Epidermal melanocyte (primary cell): ENCODE measurements around the gene PSTPIP1.

Source experiments
- DNase-seq: peaks from one replicate; pipeline ENCODE4 v3.0.0; 2011; ENCODE audit warnings: low spot score; ENCODE audit not compliant: insufficient read length

The PSTPIP1 gene

DNA sequence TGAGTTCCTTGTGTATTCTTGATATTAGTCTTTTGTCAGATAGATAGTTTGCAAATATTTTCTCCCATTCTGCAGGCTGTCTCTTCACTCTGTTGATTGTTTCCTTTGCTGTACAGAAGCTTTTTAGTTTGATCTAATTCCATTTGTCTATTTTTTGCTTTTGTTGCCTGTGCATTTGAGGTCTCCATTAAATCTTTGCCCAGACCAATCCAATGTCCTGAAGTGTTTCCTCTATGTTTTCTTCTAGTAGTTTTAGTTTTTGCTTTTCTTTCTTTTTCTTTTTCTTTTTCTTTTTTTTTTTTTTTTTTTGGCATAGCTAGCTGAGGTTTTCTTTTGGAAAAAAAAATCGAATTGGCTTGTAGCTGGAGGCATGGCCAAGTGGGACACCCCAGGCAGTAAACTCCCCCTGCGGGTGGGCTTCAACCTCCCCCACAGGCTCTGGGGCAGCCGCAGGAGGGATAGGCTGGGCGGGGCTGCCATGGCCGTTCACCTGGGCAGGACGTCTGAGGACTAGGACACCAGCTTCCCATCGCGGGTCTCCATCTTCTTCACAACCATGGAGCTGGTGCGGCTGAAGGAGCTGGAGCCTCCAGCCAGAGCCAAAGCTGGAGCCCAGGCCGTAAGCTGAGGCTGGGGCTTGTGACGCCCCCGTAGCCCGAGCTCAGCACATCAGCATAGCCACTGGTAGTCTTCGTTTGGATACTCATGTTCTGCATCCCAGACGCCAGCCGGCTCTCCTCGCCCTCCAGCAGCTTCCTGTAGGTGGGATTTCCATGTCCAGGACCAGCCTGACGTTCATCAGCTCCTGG is 16.2 kb upstream of the PSTPIP1 start:
- DNase-seq, result no peak

GRCh38 chr15:76979331-76979925 is 15.5 kb upstream of the PSTPIP1 start:
- DNase-seq, result no peak

GRCh38 chr15:76979996-76980520 is 14.9 kb upstream of the PSTPIP1 start:
- no peak for DNase-seq

- DNase-seq, result no peak
Observed at GRCh38 chr15:76982356-76982755, 12.6 kb upstream of the PSTPIP1 start.

DNA sequence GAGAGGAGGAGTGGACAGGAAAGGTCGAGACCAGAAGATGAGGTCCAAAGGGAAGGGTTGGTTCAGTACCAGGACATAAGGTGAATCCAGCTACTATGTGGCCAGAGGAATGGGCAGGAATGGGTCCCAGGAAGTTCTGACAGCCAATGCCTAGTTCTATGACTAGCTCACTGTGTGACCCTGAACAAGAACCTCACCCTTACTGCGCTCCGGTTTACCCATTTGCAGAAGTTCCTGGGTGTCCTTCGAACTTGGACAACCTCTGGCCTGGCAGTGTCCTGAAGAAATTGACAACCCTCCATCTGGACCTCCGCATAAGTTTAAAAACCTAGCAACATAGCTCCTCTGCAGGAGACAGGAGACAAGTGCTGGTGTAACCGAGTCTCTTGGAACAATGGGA is 12.2 kb upstream of the PSTPIP1 start:
- DNase-seq, result no peak

DNA sequence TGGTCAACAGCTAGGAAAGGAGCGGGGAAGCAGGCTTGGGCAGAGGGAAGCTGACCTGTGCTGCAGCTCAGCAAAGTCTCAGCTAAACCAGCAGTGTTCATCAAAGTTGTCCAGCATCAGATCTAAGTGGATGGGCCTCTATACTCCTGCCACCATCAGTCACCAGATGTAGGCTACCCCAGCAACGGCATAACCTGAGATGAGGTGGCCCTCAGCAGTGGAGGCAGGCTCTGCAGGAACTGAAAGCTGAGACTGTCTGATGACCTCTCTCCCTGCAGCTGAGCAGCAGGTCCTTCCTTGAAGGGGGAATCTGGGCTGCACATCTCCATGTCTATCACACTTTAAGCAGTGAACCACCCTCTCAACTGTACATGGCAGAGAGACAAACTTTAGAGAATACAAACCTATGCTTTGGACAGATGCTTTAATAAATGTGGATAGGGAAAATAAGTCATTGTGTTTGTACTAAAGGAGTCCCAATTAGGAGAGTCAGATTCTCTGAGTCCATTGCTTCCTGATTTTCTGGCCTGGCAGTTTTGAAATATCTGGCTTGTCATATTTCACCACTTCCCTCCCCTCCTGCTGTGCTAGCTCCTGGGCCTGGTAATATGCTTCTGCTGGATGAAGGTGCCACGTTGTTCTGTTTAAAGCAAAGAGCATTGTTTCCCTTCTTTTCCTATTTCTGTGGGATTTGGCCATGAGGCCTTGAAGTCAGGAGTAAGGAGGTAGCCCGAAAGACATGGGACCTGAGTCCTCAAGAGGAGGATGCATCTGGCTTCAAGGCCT is 11.1 kb upstream of the PSTPIP1 start:
- DNase-seq, result no peak

DNA sequence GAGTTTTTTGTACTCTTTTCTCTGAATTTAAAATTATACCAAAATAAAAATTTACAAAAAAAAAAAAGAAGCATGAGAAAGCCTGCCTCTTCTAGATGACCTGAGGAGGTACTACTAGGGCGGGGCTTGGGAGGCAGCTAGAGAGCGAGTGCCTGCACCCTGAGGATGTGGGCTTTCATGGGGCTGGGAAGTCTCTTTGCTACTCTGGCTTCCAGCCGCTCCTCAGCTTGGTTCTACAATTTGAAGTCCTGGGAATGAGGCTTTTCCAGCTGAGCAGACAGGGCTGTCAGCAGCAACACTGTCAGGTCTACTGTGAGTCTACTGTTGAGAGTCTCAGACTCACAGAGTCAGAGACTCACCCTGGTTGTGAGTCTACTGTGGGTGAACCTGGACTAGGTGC is 8.2 kb upstream of the PSTPIP1 start:
- no peak for DNase-seq

DNA sequence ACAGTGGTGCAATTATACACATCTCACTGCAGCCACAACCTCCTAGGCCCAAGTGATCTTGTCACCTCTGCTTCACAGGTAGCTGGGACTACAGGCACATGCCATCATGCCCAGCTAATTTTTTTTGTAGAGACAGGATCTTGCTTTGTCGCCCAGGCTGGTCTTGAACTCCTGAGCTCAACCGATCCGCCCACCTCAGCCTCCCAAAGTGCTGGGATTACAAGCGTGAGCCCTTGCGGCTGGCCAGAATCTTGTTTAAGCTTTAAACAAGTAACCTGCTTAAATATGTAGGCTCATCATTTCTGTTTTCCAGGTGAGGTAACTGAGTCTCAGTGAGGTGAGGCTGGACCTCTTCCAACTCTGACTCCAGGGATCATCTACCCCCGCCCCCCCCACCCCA is 7.7 kb upstream of the PSTPIP1 start:
- DNase-seq, result no peak

- DNase-seq, result no peak
Observed at GRCh38 chr15:76987896-76988860, 6.7 kb upstream of the PSTPIP1 start.

GRCh38 chr15:76988867-76989780 is 5.8 kb upstream of the PSTPIP1 start:
- DNase-seq, result no peak

- no peak for DNase-seq
Observed at GRCh38 chr15:76991048-76991447, 3.9 kb upstream of the PSTPIP1 start.

DNA sequence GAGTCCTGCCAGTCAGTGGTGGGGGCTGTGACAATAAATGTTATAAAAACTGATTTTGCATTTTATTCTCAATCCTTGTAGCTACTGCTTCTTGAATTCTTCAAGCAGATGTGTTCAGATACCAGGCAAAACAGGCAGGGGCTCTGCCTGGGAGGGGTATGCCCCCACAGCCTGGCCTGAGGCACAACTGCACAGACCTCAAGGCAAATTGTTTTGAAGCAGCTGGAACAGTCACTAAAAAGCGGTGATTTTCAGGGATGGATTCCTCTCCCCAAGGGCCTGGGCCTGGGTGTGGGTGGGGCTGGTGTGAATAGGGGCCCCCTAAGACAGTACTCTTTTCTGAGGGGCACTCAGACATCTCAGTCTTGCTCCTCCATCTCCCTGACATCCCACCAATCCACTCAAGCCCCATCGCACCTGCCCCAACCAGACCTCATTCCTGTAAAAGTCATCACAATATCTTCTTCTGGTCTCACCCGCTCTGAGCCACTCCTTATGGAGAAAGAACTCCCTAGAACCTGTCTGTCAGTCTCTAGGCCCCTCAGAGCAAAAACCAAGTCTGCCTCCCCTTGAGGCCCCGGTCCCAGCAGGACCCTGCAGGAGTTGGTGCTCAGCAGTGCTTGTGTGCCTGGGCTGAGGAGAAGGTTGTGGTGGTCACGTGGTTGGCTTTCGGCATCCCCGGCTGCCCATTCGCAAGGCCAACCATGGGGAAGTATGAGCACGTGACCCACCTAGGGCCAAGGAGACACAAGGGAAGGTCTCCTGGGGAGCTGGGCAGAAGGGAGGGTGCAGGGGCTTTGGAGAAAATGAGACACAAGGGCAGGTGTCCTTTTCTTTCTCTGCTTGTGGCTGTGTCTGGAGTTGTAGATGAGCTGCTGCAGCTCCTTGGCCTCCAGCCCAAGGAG is 2.9 kb upstream of the PSTPIP1 start:
- DNase-seq, result no peak

GRCh38 chr15:76993114-76993725 is 1.7 kb upstream of the PSTPIP1 start:
- no peak for DNase-seq

DNA sequence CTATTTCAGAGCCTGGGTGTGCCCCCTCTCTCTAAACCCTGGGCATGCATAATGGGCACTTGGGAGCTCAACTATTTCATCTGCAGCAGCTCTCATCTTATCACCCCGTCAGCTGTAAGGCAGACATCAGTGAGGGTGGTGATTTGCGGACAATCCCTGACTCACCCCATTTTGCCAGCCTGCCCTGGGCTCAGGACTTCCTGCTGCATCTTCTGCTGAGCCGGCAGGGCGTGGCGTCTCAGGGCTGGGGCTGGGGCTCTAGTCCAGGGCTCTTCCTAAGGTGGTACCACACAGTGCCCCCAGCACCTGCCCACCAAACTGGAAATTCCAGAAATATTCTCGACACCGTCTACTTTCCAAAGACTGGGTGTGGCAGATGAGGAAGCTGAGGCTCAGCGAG is 925 bp upstream of the PSTPIP1 start:
- no peak for DNase-seq

- no peak for DNase-seq
Observed at GRCh38 chr15:76994496-76994895, 430 bp upstream of the PSTPIP1 start.

DNA sequence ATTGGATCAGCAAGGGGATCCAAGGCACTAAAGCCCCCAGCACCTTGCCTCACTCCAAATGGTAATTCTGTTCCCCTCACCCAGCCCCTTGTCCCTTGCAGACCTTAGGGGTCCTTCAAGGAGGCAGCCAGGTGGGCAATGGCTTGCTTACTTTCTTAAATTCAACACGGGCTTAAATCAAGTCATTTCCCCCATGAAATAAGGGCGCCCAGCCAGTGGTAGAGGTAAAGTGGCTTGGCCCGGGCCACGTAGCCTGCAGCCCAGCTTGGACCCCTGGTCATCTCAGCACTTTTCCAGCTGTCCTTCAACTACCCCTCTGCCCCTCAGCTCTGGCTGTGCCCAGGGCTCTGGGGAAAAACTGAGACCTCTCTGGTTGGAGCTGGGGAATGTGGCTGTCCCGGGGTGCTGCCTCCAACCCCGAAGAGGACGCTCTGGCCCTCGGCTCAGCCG is 1.2 kb downstream of the PSTPIP1 start:
- DNase-seq, result no peak

DNA sequence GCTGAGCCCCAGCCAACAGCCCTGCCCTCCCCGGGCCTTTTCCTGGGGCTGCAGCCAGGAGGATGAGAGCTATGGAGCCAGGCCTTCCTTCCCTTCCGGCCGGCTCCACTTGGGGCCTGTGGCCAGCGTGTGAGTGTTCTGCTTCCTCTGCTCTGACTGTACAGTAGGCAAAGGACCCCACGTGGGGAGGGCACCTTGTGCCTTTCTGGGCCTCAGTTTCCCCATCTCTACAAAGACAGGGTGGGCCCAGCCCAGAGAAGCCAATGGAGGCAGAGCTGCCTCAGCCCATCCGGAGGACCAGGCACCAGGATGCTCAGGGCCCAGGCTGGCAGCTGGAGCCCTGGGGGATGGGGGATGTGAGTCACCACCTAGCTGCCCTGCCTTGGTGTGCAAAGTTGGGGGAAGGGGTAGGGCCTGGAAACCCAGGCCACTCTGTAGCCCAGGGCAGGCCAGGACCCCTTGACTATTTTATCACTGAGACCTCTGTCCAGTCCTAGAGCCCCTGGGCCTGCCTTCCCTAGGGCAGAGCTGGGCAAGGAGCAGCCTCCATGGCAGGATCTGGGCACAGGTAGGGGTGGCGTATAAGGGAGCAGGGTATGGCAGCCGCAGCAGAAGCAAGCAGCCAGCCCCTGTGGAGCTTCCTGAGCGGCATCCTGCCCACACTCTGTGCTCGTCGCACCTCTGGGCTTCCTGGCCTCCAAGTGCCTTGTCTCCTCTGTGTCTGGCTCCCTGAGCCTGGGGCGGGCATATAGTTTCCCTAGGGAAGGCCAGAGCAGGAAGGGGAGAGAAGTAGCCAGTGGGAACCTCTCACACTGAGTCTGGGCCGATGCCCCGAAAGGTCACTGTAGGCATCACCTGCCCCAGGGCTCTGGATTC is 1.8 kb downstream of the PSTPIP1 start:
- DNase-seq, result no peak
